ENCODE measurements around the gene KLHL22.
"Not testable (repeated sequence)": the region's sequence is repeated elsewhere in the genome, so short reads cannot be mapped to it uniquely, and the experiment has no call there.

The KLHL22 gene

GRCh38 chr22:20495861-20496681, 476 bp upstream of the KLHL22 start:
- 0 out of 2 replicates have a peak, but pooled peaks cover 4% of the 10 kb centered on the region for H3K4me1 ChIP-seq (ENCODE audit: control insufficient read depth, insufficient read depth, low read length)
- H3K36me3 ChIP-seq (ENCODE audit: control insufficient read depth, insufficient read depth, low read length), result peaks cover 5% of the 10 kb centered on the region
- no peaks in the 10 kb centered on the region for H3K9me3 ChIP-seq (ENCODE audit: control insufficient read depth, insufficient read depth, low read length)
- H3K27me3 ChIP-seq (ENCODE audit: control insufficient read depth, insufficient read depth, low read length), result peaks cover 15% of the 10 kb centered on the region
- peak overlapping the region; percentile 7; the same call in 1 of the 2 replicates for H3K9ac ChIP-seq (ENCODE audit: low read depth, low read length)
- H3K27ac ChIP-seq (ENCODE audit: low read depth, low read length), result peak overlapping the region; percentile 87
- H3K4me3 ChIP-seq (ENCODE audit: low read depth, low read length), result peak overlapping the region; percentile 70

GRCh38 chr22:20491346-20491745, 4.2 kb downstream of the KLHL22 start:
- Histone ChIP-seq H3K9ac (ENCODE audit: low read depth, low read length) (no peak overlapping the region), H3K36me3 (ENCODE audit: control insufficient read depth, insufficient read depth, low read length) (peaks cover 5% of the 10 kb centered on the region; the same call in 1 of the 2 replicates), H3K27ac (ENCODE audit: low read depth, low read length) (no peak overlapping the region), H3K4me1 (ENCODE audit: control insufficient read depth, insufficient read depth, low read length) (no peaks in the 10 kb centered on the region), H3K9me3 (ENCODE audit: control insufficient read depth, insufficient read depth, low read length) (no peaks in the 10 kb centered on the region), H3K4me3 (ENCODE audit: low read depth, low read length) (no peak overlapping the region), H3K27me3 (ENCODE audit: control insufficient read depth, insufficient read depth, low read length) (peaks cover 15% of the 10 kb centered on the region)

GRCh38 chr22:20490941-20491307, 4.7 kb downstream of the KLHL22 start:
- no peak overlapping the region for H3K27ac ChIP-seq (ENCODE audit: low read depth, low read length)
- no peaks in the 10 kb centered on the region for H3K9me3 ChIP-seq (ENCODE audit: control insufficient read depth, insufficient read depth, low read length)
- peaks cover 5% of the 10 kb centered on the region; the same call in 1 of the 2 replicates for H3K36me3 ChIP-seq (ENCODE audit: control insufficient read depth, insufficient read depth, low read length)
- no peak overlapping the region for H3K4me3 ChIP-seq (ENCODE audit: low read depth, low read length)
- peaks cover 15% of the 10 kb centered on the region for H3K27me3 ChIP-seq (ENCODE audit: control insufficient read depth, insufficient read depth, low read length)
- no peaks in the 10 kb centered on the region for H3K4me1 ChIP-seq (ENCODE audit: control insufficient read depth, insufficient read depth, low read length)
- H3K9ac ChIP-seq (ENCODE audit: low read depth, low read length), result no peak overlapping the region

GRCh38 chr22:20490183-20490940, 5.2 kb downstream of the KLHL22 start:
- Histone ChIP-seq H3K4me1 (ENCODE audit: control insufficient read depth, insufficient read depth, low read length) (no peaks in the 10 kb centered on the region), H3K36me3 (ENCODE audit: control insufficient read depth, insufficient read depth, low read length) (peaks cover 5% of the 10 kb centered on the region; the same call in 1 of the 2 replicates), H3K9ac (ENCODE audit: low read depth, low read length) (no peak overlapping the region), H3K4me3 (ENCODE audit: low read depth, low read length) (no peak overlapping the region), H3K27me3 (ENCODE audit: control insufficient read depth, insufficient read depth, low read length) (peaks cover 15% of the 10 kb centered on the region), H3K9me3 (ENCODE audit: control insufficient read depth, insufficient read depth, low read length) (no peaks in the 10 kb centered on the region), H3K27ac (ENCODE audit: low read depth, low read length) (no peak overlapping the region)

- Histone ChIP-seq H3K9me3 (ENCODE audit: control insufficient read depth, insufficient read depth, low read length) (no peaks in the 10 kb centered on the region), H3K27ac (ENCODE audit: low read depth, low read length) (no peak overlapping the region), H3K36me3 (ENCODE audit: control insufficient read depth, insufficient read depth, low read length) (peaks cover 5% of the 10 kb centered on the region; the same call in 1 of the 2 replicates), H3K4me3 (ENCODE audit: low read depth, low read length) (no peak overlapping the region), H3K4me1 (ENCODE audit: control insufficient read depth, insufficient read depth, low read length) (no peaks in the 10 kb centered on the region), H3K27me3 (ENCODE audit: control insufficient read depth, insufficient read depth, low read length) (peaks cover 2% of the 10 kb centered on the region), H3K9ac (ENCODE audit: low read depth, low read length) (no peak overlapping the region)
Measured at GRCh38 chr22:20488946-20489345, 6.6 kb downstream of the KLHL22 start.

- peaks cover 5% of the 10 kb centered on the region; the same call in 1 of the 2 replicates for H3K36me3 ChIP-seq (ENCODE audit: control insufficient read depth, insufficient read depth, low read length)
- H3K9ac ChIP-seq (ENCODE audit: low read depth, low read length), result no peak overlapping the region
Measured at GRCh38 chr22:20487715-20488114, 7.9 kb downstream of the KLHL22 start.

GRCh38 chr22:20486229-20486628, 9.4 kb downstream of the KLHL22 start:
- H3K36me3 ChIP-seq (ENCODE audit: control insufficient read depth, insufficient read depth, low read length), result peaks cover 5% of the 10 kb centered on the region; the same call in 1 of the 2 replicates
- no peak overlapping the region for H3K4me3 ChIP-seq (ENCODE audit: low read depth, low read length)
- H3K27me3 ChIP-seq (ENCODE audit: control insufficient read depth, insufficient read depth, low read length), result no peaks in the 10 kb centered on the region
- H3K9ac ChIP-seq (ENCODE audit: low read depth, low read length), result no peak overlapping the region
- H3K4me1 ChIP-seq (ENCODE audit: control insufficient read depth, insufficient read depth, low read length), result no peaks in the 10 kb centered on the region
- no peaks in the 10 kb centered on the region for H3K9me3 ChIP-seq (ENCODE audit: control insufficient read depth, insufficient read depth, low read length)
- no peak overlapping the region for H3K27ac ChIP-seq (ENCODE audit: low read depth, low read length)

More at GRCh38 chr22:20487715-20488114, 7.9 kb downstream of the KLHL22 start:
- Histone ChIP-seq H3K9me3 (ENCODE audit: control insufficient read depth, insufficient read depth, low read length) (no peaks in the 10 kb centered on the region), H3K27me3 (ENCODE audit: control insufficient read depth, insufficient read depth, low read length) (no peaks in the 10 kb centered on the region), H3K4me3 (ENCODE audit: low read depth, low read length) (no peak overlapping the region), H3K4me1 (ENCODE audit: control insufficient read depth, insufficient read depth, low read length) (no peaks in the 10 kb centered on the region), H3K27ac (ENCODE audit: low read depth, low read length) (no peak overlapping the region)

GRCh38 chr22:20484948-20485683, 10.5 kb downstream of the KLHL22 start:
- H3K4me1 ChIP-seq (ENCODE audit: control insufficient read depth, insufficient read depth, low read length), result no peaks in the 10 kb centered on the region
- no peaks in the 10 kb centered on the region for H3K27me3 ChIP-seq (ENCODE audit: control insufficient read depth, insufficient read depth, low read length)
- H3K36me3 ChIP-seq (ENCODE audit: control insufficient read depth, insufficient read depth, low read length), result peaks cover 5% of the 10 kb centered on the region; the same call in 1 of the 2 replicates
- no peaks in the 10 kb centered on the region for H3K9me3 ChIP-seq (ENCODE audit: control insufficient read depth, insufficient read depth, low read length)
- H3K4me3 ChIP-seq (ENCODE audit: low read depth, low read length), result no peak overlapping the region
- no peak overlapping the region for H3K27ac ChIP-seq (ENCODE audit: low read depth, low read length)
- H3K9ac ChIP-seq (ENCODE audit: low read depth, low read length), result no peak overlapping the region

GRCh38 chr22:20483771-20484170, 11.8 kb downstream of the KLHL22 start:
- Histone ChIP-seq H3K9ac (ENCODE audit: low read depth, low read length) (no peak overlapping the region), H3K27me3 (ENCODE audit: control insufficient read depth, insufficient read depth, low read length) (no peaks in the 10 kb centered on the region), H3K4me1 (ENCODE audit: control insufficient read depth, insufficient read depth, low read length) (no peaks in the 10 kb centered on the region), H3K27ac (ENCODE audit: low read depth, low read length) (no peak overlapping the region), H3K4me3 (ENCODE audit: low read depth, low read length) (no peak overlapping the region), H3K9me3 (ENCODE audit: control insufficient read depth, insufficient read depth, low read length) (no peaks in the 10 kb centered on the region), H3K36me3 (ENCODE audit: control insufficient read depth, insufficient read depth, low read length) (peaks cover 5% of the 10 kb centered on the region; the same call in 1 of the 2 replicates)

GRCh38 chr22:20483143-20483506, 12.5 kb downstream of the KLHL22 start:
- H3K36me3 ChIP-seq (ENCODE audit: control insufficient read depth, insufficient read depth, low read length); H3K4me1 ChIP-seq (ENCODE audit: control insufficient read depth, insufficient read depth, low read length); H3K9me3 ChIP-seq (ENCODE audit: control insufficient read depth, insufficient read depth, low read length); H3K27me3 ChIP-seq (ENCODE audit: control insufficient read depth, insufficient read depth, low read length); H3K4me3 ChIP-seq (ENCODE audit: low read depth, low read length); H3K9ac ChIP-seq (ENCODE audit: low read depth, low read length); H3K27ac ChIP-seq (ENCODE audit: low read depth, low read length): not testable (repeated sequence)
